Neuron (in vitro differentiated cells): Measurements from ENCODE around the gene QRICH1.

Experiments
- H2AFZ ChIP-seq: one replicate; pipeline ENCODE4 v1.6.1; 2013; ENCODE audit warnings: low read depth, mild to moderate bottlenecking, inconsistent platforms, low read length, moderate library complexity
- H3K27me3 ChIP-seq: one replicate; pipeline ENCODE4 v1.6.1; 2013; ENCODE audit warnings: low read length; ENCODE audit not compliant: insufficient read depth
- H3K36me3 ChIP-seq: one replicate; pipeline ENCODE4 v1.6.1; 2013; ENCODE audit warnings: low read length; ENCODE audit not compliant: insufficient read depth
- H3K4me1 ChIP-seq: one replicate; pipeline ENCODE4 v1.6.1; 2013; ENCODE audit warnings: low read length; ENCODE audit not compliant: insufficient read depth
- H3K4me3 ChIP-seq: 2 replicates; pipeline ENCODE4 v1.5.1; 2013; ENCODE audit warnings: mild to moderate bottlenecking, low read length, moderate library complexity
- H3K9me3 ChIP-seq: one replicate; pipeline ENCODE4 v1.6.1; 2013; ENCODE audit warnings: low read length

Gene QRICH1

DNA sequence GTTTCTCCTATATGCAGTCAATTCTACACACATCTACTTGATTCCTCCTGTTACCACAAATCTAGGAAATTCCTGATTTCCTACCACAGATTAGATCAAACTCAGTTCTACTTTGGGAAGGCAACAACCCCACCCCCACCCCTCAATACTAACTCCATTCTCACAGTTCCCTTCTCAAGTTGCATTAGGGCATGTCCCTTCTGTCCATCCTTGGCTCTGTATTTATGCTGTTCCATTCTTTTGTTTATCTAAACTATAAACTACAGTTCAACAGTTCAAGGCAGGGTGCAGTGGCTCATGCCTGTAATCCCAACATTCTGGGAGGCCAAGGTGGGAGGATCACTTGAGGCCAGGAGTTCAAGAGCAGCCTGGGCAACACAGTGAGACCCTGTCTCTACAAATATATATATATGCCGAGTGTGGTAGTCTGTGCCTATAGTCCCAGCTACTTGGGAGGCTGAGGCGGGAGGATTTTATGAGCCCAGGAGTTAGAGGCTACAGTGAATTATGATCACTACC is 39.5 kb downstream of the QRICH1 start:
- peaks cover 62% of the 10 kb centered on the region for H3K36me3 ChIP-seq
- no peaks in the 10 kb centered on the region for H3K4me1 ChIP-seq
- no peak overlapping the region for H3K4me3 ChIP-seq
- H2AFZ ChIP-seq, result no peak overlapping the region
- no peaks in the 10 kb centered on the region for H3K27me3 ChIP-seq
- no peaks in the 10 kb centered on the region for H3K9me3 ChIP-seq

DNA sequence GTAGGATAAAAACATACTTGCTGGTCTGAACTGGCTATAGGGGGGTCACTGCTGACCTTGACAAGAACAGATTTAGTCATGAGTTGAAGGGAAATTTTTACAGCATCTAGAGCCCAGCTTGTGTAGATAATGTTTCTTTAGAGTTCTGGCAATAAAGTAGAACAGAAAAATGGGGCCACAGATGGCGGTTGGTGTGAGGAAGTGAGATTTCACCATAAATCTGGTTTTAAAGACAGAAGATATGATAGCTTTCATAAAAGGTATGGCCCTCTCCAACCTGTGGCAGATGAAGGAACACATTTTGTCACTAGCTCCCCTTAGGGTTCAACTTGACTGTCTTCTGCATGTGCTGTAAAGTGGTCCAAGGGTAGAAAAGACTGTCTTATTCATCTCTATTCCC is 40.3 kb downstream of the QRICH1 start:
- no peaks in the 10 kb centered on the region for H3K27me3 ChIP-seq
- peaks cover 60% of the 10 kb centered on the region for H3K36me3 ChIP-seq

DNA sequence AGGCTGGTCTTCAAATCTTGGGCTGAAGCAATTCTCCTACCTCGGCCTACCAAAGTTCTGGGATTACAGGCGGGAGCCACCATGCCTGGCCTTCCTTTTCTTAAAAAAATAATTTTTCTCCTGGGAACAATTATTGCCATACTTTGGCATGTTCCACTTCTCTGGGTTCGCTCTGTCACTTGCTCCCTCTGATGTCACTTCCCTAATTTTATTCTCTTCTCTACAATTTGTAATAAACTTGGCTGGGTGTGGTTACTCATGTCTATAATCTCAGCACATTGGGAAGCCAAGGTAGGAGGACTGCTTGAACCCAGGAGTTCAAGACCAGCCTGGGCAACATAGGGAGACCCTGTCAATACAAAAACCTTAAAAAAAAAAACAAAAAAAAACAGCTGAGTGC is 58.6 kb downstream of the QRICH1 start:
- Histone ChIP-seq H2AFZ (no peak overlapping the region), H3K27me3 (no peaks in the 10 kb centered on the region), H3K9me3 (no peaks in the 10 kb centered on the region), H3K4me3 (no peak overlapping the region), H3K36me3 (peaks cover 60% of the 10 kb centered on the region), H3K4me1 (no peaks in the 10 kb centered on the region)

More for the DNA sequence above, 40.3 kb downstream of the QRICH1 start:
- no peak overlapping the region for H2AFZ ChIP-seq
- no peaks in the 10 kb centered on the region for H3K9me3 ChIP-seq
- H3K4me1 ChIP-seq, result no peaks in the 10 kb centered on the region
- H3K4me3 ChIP-seq, result no peak overlapping the region

DNA sequence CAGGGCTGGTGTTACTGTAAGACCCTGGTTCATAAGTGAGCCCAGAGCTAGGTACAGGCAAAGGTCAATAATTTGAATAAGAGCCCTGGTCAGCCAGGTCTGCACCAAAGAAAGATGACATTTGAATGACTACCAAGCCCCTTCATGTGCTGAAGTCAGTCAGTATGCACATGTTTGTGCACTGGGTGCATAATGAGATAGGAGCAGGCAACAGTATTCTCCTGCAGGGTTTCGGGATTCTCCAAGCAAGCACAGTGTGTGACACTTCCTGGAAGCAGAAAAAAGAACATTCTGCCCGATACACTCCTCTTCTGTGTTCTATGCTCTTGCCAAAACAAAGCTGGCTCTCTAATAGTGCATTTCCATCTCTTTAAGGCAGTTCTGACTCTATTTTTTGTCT is 59.2 kb downstream of the QRICH1 start:
- Histone ChIP-seq H3K36me3 (peaks cover 59% of the 10 kb centered on the region), H3K27me3 (no peaks in the 10 kb centered on the region), H3K4me3 (no peak overlapping the region)

DNA sequence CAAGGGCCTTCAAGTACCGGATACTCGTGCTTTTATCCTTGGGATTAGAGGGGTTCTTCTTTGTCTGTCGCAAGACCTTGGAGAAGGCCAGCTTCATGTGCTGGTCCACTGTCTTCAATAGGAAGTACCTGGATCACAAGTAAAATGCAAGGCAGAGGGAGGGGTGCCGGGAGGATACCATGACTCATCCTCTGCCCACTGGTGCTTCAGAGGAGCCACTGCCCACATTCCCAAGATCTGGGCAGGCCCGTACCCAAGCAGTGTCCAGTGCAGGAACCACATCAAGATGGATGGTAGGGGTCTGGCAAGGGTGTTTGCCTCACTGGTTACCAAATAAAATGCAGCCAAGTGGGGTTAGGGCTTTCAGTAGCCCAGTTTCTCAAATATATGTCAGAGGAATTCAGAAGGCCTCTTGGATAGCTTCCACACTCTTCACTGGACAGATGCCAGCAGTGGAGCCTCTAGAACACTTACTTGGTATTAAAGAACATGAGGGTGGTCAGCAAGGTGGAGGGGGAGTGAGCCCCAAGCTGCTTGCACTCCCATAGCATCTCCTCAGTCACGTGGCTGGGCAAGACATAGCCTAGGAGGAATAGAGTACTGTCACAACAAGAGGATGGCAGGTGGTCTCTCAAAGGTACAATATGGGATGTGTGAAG is 61.1 kb downstream of the QRICH1 start:
- H2AFZ ChIP-seq, result no peak overlapping the region
- H3K9me3 ChIP-seq, result no peaks in the 10 kb centered on the region
- H3K36me3 ChIP-seq, result peaks cover 56% of the 10 kb centered on the region
- H3K4me3 ChIP-seq, result no peak overlapping the region
- peaks cover 19% of the 10 kb centered on the region for H3K4me1 ChIP-seq
- no peaks in the 10 kb centered on the region for H3K27me3 ChIP-seq

More for the DNA sequence above, 59.2 kb downstream of the QRICH1 start:
- Histone ChIP-seq H3K4me1 (peaks cover 3% of the 10 kb centered on the region), H3K9me3 (no peaks in the 10 kb centered on the region), H2AFZ (no peak overlapping the region)

DNA sequence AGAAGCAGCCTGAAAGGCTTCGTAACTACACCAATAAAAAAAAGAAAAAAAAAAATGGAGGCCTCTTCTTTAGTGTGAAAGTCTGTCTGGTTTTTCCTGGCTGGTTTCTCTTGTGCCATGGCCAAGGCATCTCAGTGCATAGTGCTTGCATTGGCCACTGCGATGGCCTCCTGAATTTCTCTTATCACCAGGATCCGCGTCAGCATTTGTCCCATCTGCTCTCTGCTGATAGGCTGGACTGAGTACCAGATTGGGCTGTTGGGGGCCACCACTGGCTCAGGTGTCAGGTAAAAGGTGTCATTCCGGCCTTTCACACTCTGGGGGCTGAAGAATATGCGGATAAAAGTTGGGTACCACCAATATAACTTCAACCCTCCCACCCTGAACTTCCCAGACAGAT is 63.5 kb downstream of the QRICH1 start:
- Histone ChIP-seq H3K36me3 (peaks cover 66% of the 10 kb centered on the region), H2AFZ (no peak overlapping the region), H3K27me3 (no peaks in the 10 kb centered on the region), H3K9me3 (no peaks in the 10 kb centered on the region), H3K4me3 (no peak overlapping the region), H3K4me1 (peaks cover 19% of the 10 kb centered on the region)

DNA sequence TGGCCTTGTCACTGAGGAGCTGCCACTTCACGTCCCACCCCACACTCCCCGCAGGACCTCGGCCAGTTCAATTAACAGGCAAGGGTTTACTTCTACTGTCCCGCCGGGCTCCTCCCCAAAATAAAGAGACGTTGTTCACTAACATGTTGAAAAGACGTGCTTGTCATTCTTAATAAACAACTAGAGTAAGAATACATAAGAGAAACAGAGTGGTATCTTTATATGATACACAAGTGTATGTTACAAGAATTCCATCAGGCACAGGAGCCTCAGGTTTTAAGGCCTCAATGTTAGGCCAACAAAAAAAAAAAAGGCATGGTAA is 64.3 kb downstream of the QRICH1 start:
- Histone ChIP-seq H3K36me3 (peaks cover 66% of the 10 kb centered on the region), H3K4me3 (peak overlapping the region; percentile 63), H3K9me3 (no peaks in the 10 kb centered on the region)

DNA sequence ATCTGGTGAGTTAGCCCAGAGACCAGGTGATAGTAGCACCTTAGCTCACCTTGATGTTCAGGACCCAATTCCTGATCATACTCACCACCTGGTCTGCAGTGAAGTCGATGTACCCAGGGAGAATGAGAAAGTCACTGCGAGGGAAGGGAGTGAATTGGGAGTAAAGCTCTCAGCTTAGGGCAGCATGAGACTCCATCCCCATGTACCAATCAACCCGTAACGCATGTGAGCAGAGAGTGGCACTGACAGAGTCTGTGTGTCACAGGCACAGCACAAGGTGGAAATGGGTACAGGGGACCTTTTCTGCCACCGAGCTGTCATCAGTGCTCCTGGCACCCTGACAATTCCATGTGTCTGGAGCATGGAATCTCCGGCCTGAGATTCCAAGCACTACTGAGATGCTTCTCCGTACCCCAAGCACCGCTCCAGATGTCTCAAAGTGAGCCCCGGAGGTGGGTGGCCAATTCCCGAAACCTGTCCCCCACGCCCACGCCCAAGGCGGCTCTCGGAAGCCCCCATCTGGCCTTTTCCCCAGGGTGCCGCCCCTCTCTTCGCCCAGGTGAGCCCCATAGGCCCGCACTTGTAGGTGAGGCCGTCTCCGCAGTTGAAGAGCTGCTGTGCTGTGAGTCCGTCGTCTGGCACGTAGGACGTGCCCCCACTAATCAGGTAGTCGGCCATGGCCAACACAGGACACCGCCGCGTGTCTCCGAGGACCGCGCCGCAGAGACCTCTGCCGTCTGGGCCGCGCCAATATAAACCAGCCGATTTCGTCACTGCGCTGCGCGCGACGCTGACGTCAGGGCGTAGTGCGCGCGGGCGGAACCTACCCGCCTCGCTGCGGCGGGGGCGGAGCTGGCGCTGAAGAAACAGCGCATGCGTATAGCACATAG is 65.0 kb downstream of the QRICH1 start, which contains the start of gene IMPDH2:
Gene IMPDH2 (minus strand): TSS at position 726 of the 890 bp plus-strand sequence. CDS start 48 bp downstream, at position 678.
- no peaks in the 10 kb centered on the region for H3K27me3 ChIP-seq
- H3K4me1 ChIP-seq, result peaks cover 19% of the 10 kb centered on the region
- H3K9me3 ChIP-seq, result no peaks in the 10 kb centered on the region
- peak within 1 kb of the TSS; percentile 63 for H3K4me3 ChIP-seq
- H3K36me3 ChIP-seq, result peaks cover 66% of the 10 kb centered on the region
- no peak within 1 kb of the TSS for H2AFZ ChIP-seq

More for the DNA sequence above, 64.3 kb downstream of the QRICH1 start:
- Histone ChIP-seq H2AFZ (no peak overlapping the region), H3K4me1 (peaks cover 19% of the 10 kb centered on the region), H3K27me3 (no peaks in the 10 kb centered on the region)

DNA sequence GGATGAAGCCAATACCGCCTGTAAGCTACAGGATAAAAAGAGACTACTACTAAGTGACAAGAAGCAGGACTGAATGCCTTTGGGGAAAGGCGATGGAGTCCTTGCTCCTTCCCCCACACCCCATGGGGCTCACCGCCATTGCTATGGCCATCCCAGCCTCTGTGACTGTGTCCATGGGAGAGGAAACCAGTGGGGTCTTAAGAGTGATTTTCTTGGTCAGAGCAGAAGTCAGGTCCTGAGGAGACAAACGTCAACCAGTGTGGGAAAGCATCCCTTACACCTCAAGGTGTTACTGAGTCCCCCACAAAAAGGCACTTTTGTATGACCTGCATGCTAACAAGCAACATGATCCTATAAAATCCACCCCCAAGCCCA is 65.6 kb downstream of the QRICH1 start:
- Histone ChIP-seq H3K9me3 (no peaks in the 10 kb centered on the region), H3K4me3 (peak overlapping the region; percentile 63), H3K27me3 (no peaks in the 10 kb centered on the region), H2AFZ (no peak overlapping the region), H3K36me3 (peaks cover 67% of the 10 kb centered on the region), H3K4me1 (peaks cover 19% of the 10 kb centered on the region)

DNA sequence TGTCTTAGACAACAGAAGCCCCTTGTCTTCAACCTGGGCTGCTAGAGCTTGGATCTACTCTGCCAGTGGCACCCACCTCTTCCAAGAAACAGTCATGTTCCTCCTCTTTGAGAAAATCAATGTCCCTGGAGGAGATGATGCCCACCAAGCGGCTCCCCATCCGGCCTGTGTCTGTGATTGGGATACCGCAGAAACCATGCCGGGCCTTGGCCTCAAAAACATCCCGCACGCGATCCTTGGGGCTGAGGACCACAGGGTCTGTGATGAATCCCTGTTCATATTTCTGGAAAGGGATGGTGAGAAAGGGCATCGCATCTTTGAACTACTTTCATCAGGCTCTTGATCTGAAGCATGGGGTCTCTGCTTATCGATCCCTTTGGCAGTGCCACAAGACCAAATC is 66.2 kb downstream of the QRICH1 start:
- Histone ChIP-seq H3K27me3 (no peaks in the 10 kb centered on the region), H2AFZ (no peak overlapping the region), H3K4me3 (no peak overlapping the region), H3K9me3 (no peaks in the 10 kb centered on the region), H3K4me1 (peaks cover 25% of the 10 kb centered on the region), H3K36me3 (peaks cover 65% of the 10 kb centered on the region)

DNA sequence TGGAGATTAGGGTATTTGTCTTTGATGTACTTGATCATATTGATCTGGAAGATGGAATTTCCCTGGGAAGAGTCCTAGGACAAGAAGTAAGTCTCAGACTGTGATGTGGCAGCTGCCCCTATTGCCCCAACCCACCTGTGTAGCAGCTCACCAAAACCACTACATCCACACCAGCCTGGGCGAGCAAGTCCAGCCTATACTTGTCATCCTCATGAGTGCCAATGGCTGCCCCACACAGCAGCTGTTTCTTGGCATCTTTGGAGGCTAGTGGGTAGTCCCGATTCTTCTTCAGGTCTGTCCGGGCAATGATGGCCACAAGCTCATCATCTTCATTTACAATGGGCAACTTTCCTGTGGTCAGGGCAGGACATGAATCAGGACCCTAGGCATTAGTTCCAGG is 67.3 kb downstream of the QRICH1 start:
- Histone ChIP-seq H2AFZ (no peak overlapping the region), H3K27me3 (no peaks in the 10 kb centered on the region), H3K9me3 (no peaks in the 10 kb centered on the region), H3K4me3 (no peak overlapping the region), H3K36me3 (peaks cover 54% of the 10 kb centered on the region), H3K4me1 (peaks cover 28% of the 10 kb centered on the region)

DNA sequence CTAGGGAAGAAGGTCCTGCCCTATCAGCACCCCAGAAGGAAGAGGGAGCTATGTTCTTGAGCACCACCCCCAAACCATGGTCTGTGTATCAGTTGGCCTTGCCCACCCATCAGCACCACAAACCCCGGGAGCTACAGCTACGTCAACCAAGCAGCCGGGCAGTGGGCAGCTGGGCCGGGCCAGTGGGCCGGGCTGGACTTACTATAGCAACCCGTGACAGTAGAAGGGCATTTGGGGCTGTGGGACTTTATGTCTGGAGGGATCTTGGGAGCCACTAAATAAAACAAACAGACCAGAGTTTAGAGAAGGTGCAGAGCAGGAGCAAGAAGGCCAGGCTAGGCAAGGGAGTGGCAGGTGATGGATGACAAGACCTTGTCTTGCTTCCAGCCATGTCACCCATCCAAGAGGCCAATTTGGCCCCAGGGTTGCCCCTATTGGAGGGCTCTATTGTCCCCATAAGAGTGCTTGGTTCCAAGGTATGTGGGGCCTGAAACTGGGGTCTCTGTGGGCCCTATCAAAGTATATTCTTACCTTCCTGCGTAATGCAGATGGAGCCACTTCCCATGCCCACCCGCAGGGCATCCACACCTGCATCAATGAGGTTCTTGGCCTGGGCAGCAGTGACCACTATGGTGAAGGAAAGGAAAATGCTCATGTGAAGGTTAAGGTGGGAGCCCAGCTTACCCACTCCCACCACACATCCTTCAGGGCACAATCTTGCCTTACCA is 67.9 kb downstream of the QRICH1 start:
- H3K4me3 ChIP-seq, result no peak overlapping the region
- H3K36me3 ChIP-seq, result peaks cover 49% of the 10 kb centered on the region
- H3K27me3 ChIP-seq, result no peaks in the 10 kb centered on the region
- H3K4me1 ChIP-seq, result peaks cover 28% of the 10 kb centered on the region
- no peaks in the 10 kb centered on the region for H3K9me3 ChIP-seq
- H2AFZ ChIP-seq, result no peak overlapping the region
